ENCODE measurements around the gene AXIN2. TPM values are rescaled to one million over a fixed set of nuclear protein-coding genes. Genes with fewer than 3 reads are reported as not detected.
A peak's percentile ranks its signal among the peaks of the same experiment; 100 is the strongest.

Gene AXIN2
- total and polyA plus RNA-seq, 7 donors, result 6.0 to 16.1 (median 9.6) TPM

GRCh38 chr17:65535777-65536572, 25.5 kb downstream of the AXIN2 start:
- peak; percentile 39 for DNase-seq
- TF ChIP-seq EP300 (IDR thresholded peaks at IDR 0.05) (no peak), POLR2A (IDR thresholded peaks at IDR 0.05) (no peak), POLR2AphosphoS5 (IDR thresholded peaks at IDR 0.05) (no peak)
- TF ChIP-seq, protein P1, sequence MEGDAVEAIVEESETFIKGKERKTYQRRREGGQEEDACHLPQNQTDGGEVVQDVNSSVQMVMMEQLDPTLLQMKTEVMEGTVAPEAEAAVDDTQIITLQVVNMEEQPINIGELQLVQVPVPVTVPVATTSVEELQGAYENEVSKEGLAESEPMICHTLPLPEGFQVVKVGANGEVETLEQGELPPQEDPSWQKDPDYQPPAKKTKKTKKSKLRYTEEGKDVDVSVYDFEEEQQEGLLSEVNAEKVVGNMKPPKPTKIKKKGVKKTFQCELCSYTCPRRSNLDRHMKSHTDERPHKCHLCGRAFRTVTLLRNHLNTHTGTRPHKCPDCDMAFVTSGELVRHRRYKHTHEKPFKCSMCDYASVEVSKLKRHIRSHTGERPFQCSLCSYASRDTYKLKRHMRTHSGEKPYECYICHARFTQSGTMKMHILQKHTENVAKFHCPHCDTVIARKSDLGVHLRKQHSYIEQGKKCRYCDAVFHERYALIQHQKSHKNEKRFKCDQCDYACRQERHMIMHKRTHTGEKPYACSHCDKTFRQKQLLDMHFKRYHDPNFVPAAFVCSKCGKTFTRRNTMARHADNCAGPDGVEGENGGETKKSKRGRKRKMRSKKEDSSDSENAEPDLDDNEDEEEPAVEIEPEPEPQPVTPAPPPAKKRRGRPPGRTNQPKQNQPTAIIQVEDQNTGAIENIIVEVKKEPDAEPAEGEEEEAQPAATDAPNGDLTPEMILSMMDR (IDR thresholded peaks at IDR 0.05), result no peak
- Histone ChIP-seq H3K4me3 (no peak overlapping the region), H3K9me3 (no peaks in the 10 kb centered on the region), H3K36me3 (peaks cover 50 to 78% (median 55%) of the 10 kb centered on the region in 4 donors), H3K4me1 (peaks cover 0 to 51% (median 35%) of the 10 kb centered on the region in 4 donors), H3K27me3 (no peaks in the 10 kb centered on the region), H3K27ac (no peak overlapping the region)
- 88 to 94% methylated on average over 17 of the region's 17 CpGs for WGBS, 2 donors
- intact Hi-C loops (cut with DNase I), result no loop called here

GRCh38 chr17:65533852-65534457, 27.5 kb downstream of the AXIN2 start:
- Histone ChIP-seq H3K4me1 (peaks cover 0 to 53% (median 37%) of the 10 kb centered on the region in 4 donors), H3K4me3 (no peak overlapping the region), H3K27me3 (no peaks in the 10 kb centered on the region), H3K27ac (peak overlapping the region in 1 of 4 donors; percentile 31), H3K9me3 (no peaks in the 10 kb centered on the region), H3K36me3 (peaks cover 50 to 74% (median 53%) of the 10 kb centered on the region in 4 donors)
- no peak for DNase-seq
- TF ChIP-seq POLR2A (IDR thresholded peaks at IDR 0.05), result no peak
- no peak for TF ChIP-seq POLR2AphosphoS5 (IDR thresholded peaks at IDR 0.05)
- TF ChIP-seq, protein P1 (IDR thresholded peaks at IDR 0.05), result no peak
- no peak for TF ChIP-seq EP300 (IDR thresholded peaks at IDR 0.05)
- intact Hi-C loops (cut with DNase I), result no loop called here
- 80 to 88% methylated on average over 9 of the region's 9 CpGs for WGBS, 2 donors

GRCh38 chr17:65533056-65533745, 28.2 kb downstream of the AXIN2 start:
- peaks cover 0 to 47% (median 34%) of the 10 kb centered on the region in 4 donors for H3K4me1 ChIP-seq

GRCh38 chr17:65532101-65532890, 29.2 kb downstream of the AXIN2 start:
- no peaks in the 10 kb centered on the region for H3K9me3 ChIP-seq
- H3K27ac ChIP-seq, result peak overlapping the region; percentile 43 to 75 (median 70)
- H3K36me3 ChIP-seq, result peaks cover 40 to 76% (median 50%) of the 10 kb centered on the region in 4 donors
- H3K27me3 ChIP-seq, result no peaks in the 10 kb centered on the region
- no peak overlapping the region for H3K4me3 ChIP-seq
- DNase-seq, result no peak
- H3K4me1 ChIP-seq, result peaks cover 0 to 42% (median 32%) of the 10 kb centered on the region in 4 donors
- intact Hi-C loops (cut with DNase I), result no loop called here
- 37 to 70% methylated on average over 9 of the region's 9 CpGs for WGBS, 2 donors
- no peak for TF ChIP-seq EP300 (IDR thresholded peaks at IDR 0.05)
- TF ChIP-seq POLR2A (IDR thresholded peaks at IDR 0.05), result no peak

More at GRCh38 chr17:65533056-65533745, 28.2 kb downstream of the AXIN2 start:
- no peak for DNase-seq
- no peaks in the 10 kb centered on the region for H3K9me3 ChIP-seq
- peak overlapping the region in 2 of 4 donors; percentile 43 to 75 for H3K27ac ChIP-seq
- H3K4me3 ChIP-seq, result no peak overlapping the region
- H3K27me3 ChIP-seq, result no peaks in the 10 kb centered on the region
- intact Hi-C loops (cut with DNase I), result no loop called here
- no peak for TF ChIP-seq POLR2A (IDR thresholded peaks at IDR 0.05)
- TF ChIP-seq POLR2AphosphoS5 (IDR thresholded peaks at IDR 0.05), result no peak
- TF ChIP-seq, protein P1 (IDR thresholded peaks at IDR 0.05), result no peak
- no peak for TF ChIP-seq EP300 (IDR thresholded peaks at IDR 0.05)
- peaks cover 50 to 81% (median 58%) of the 10 kb centered on the region in 4 donors for H3K36me3 ChIP-seq
- WGBS, 2 donors, result 72 to 82% methylated on average over 13 of the region's 13 CpGs

Measured in sigmoid colon (tissue), 7 donors.